Caco-2 (cell line): ENCODE measurements around the gene FBXW7. TPM values are rescaled to one million over a fixed set of nuclear protein-coding genes. Genes with fewer than 3 reads are reported as not detected.

Source experiments
- BruUV-seq: library from RNA; stranded (reverse); fragments of 400-500 nt; replicated peaks from 2 replicates; lab custom pipeline; 2021; lab: Mats Ljungman, UMichigan
- CTCF ChIA-PET: fragments of 300-600 bp; sonication (Branson Sonifier 250); formaldehyde crosslinking; loops from one replicate; lab custom pipeline; 2022; ENCODE audit warnings: antibody characterized with exemption; lab: Charles Lee
- POLR2A ChIA-PET: fragments of 300-600 bp; sonication (Branson Sonifier 250); formaldehyde crosslinking; loops from one replicate; lab custom pipeline; 2022; ENCODE audit warnings: antibody characterized with exemption; lab: Charles Lee
- DNase-seq, 2 experiments: peaks; one replicate each; pipeline versions ENCODE4 v3.0.0 to v3.0.0-alpha.2; 2020 to 2022
- H3K27me3 ChIP-seq: replicated peaks from 2 replicates; pipeline ENCODE4 v1.6.0; 2011; ENCODE audit warnings: low read length; ENCODE audit not compliant: control insufficient read depth, insufficient read depth
- H3K36me3 ChIP-seq: 2 replicates; pipeline ENCODE4 v1.5.1; 2011; ENCODE audit warnings: low read length; ENCODE audit not compliant: control insufficient read depth, insufficient read depth
- H3K4me1 ChIP-seq: fragments of 250-450 bp; sonication (Bioruptor Pico); 2 replicates; pipeline ENCODE4 v1.5.1; 2020; ENCODE audit warnings: mild to moderate bottlenecking
- H3K4me3 ChIP-seq: 2 replicates; pipeline ENCODE4 v1.5.1; 2011; ENCODE audit warnings: low read depth, mild to moderate bottlenecking, control low read depth, low read length
- H3K9me3 ChIP-seq: fragments of 250-450 bp; sonication (Bioruptor Pico); 2 replicates; pipeline ENCODE4 v1.5.1; 2020; ENCODE audit warnings: mild to moderate bottlenecking, moderate library complexity
- H3K27ac Mint-ChIP-seq: one replicate; pipeline ENCODE4 v1.8.0; 2022; ENCODE audit warnings: mixed read lengths; ENCODE audit not compliant: unreplicated experiment
- H3K27me3 Mint-ChIP-seq: one replicate; pipeline ENCODE4 v1.8.0; 2022; ENCODE audit warnings: mixed read lengths; ENCODE audit not compliant: insufficient read depth, unreplicated experiment
- H3K36me3 Mint-ChIP-seq: one replicate; pipeline ENCODE4 v1.8.0; 2022; ENCODE audit warnings: mild to moderate bottlenecking, mixed read lengths; ENCODE audit not compliant: insufficient read depth, unreplicated experiment
- H3K4me1 Mint-ChIP-seq: one replicate; pipeline ENCODE4 v1.8.0; 2022; ENCODE audit warnings: low read depth, mixed read lengths; ENCODE audit not compliant: unreplicated experiment
- H3K4me3 Mint-ChIP-seq: one replicate; pipeline ENCODE4 v1.8.0; 2022; ENCODE audit warnings: mild to moderate bottlenecking, moderate library complexity, mixed read lengths; ENCODE audit not compliant: unreplicated experiment
- H3K9me3 Mint-ChIP-seq: one replicate; pipeline ENCODE4 v1.8.0; 2022; ENCODE audit warnings: mixed read lengths; ENCODE audit not compliant: unreplicated experiment
- intact Hi-C: fragments of 100-400 bp; cut with micrococcal nuclease; formaldehyde crosslinking; loops from one replicate; pipeline ENCODE4 v1.10.0; 2022; ENCODE audit not compliant: unreplicated experiment
- total RNA-seq: library from RNA; stranded (reverse); gene quantifications from 2 replicates; pipeline ENCODE4 v1.2.3, GENCODE V29; 2022
- TF ChIP-seq, protein P1 (sequence below), 2 experiments: fragments of 200-600 bp in 1 of 2; IDR thresholded peaks; 1 replicate in 1 of 2; 2 replicates in 1 of 2; pipeline versions ENCODE4 v1.5.1 to v1.8.0; 2011 to 2022; ENCODE audit warnings: antibody characterized with exemption in 1 of 2, control low read depth in 1 of 2, inconsistent platforms in 1 of 2, low read depth in 1 of 2, low read length in 1 of 2, mild to moderate bottlenecking in 1 of 2, moderate library complexity in 1 of 2; ENCODE audit not compliant: insufficient read depth in 1 of 2, severe bottlenecking in 1 of 2, unreplicated experiment in 1 of 2

FBXW7 gene
- total RNA-seq, 1 experiment from 2014 or later = 34.1 TPM

DNA sequence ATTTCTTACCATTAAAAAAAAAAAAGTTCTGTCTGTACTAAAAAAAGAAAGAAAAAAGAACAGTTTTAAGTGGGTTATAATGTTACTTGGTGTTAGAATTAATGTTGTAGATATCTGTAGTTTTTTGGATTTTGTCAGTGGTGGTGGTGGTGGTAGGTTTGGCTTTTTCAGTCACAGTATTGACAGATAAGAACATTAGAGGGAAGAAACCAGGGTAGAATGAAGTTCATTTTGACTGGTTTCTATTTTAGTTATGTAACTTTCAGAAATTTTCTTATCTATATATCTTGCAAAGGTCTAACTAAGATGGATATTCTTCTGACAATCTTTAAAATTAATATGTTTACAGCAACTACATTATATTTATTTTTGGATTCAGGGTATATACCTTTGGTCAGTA, 105.4 kb downstream of the FBXW7 start:
- intact Hi-C loops = no loop called here
- no peaks in the 10 kb centered on the region for H3K27me3 Mint-ChIP-seq
- DNase-seq = no peak
- Histone ChIP-seq H3K4me1 (peaks cover 53% of the 10 kb centered on the region), H3K4me3 (no peak overlapping the region), H3K27me3 (no peaks in the 10 kb centered on the region), H3K36me3 (no peaks in the 10 kb centered on the region), H3K9me3 (no peaks in the 10 kb centered on the region)
- no peak overlapping the region for H3K4me3 Mint-ChIP-seq
- peak overlapping the region; percentile 66 for H3K27ac Mint-ChIP-seq
- POLR2A ChIA-PET = no interaction called here
- peaks cover 5% of the 10 kb centered on the region for H3K36me3 Mint-ChIP-seq
- peaks cover 34% of the 10 kb centered on the region for H3K4me1 Mint-ChIP-seq
- H3K9me3 Mint-ChIP-seq = no peaks in the 10 kb centered on the region
- no TSS peak for BruUV-seq
- CTCF ChIA-PET = no interaction called here
- TF ChIP-seq, protein P1, sequence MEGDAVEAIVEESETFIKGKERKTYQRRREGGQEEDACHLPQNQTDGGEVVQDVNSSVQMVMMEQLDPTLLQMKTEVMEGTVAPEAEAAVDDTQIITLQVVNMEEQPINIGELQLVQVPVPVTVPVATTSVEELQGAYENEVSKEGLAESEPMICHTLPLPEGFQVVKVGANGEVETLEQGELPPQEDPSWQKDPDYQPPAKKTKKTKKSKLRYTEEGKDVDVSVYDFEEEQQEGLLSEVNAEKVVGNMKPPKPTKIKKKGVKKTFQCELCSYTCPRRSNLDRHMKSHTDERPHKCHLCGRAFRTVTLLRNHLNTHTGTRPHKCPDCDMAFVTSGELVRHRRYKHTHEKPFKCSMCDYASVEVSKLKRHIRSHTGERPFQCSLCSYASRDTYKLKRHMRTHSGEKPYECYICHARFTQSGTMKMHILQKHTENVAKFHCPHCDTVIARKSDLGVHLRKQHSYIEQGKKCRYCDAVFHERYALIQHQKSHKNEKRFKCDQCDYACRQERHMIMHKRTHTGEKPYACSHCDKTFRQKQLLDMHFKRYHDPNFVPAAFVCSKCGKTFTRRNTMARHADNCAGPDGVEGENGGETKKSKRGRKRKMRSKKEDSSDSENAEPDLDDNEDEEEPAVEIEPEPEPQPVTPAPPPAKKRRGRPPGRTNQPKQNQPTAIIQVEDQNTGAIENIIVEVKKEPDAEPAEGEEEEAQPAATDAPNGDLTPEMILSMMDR (IDR thresholded peaks at IDR 0.05; ENCODE audit: insufficient read depth in 1 of 2, low read depth in 1 of 2, low read length in 1 of 2, severe bottlenecking in 1 of 2, unreplicated experiment in 1 of 2) = no peak

DNA sequence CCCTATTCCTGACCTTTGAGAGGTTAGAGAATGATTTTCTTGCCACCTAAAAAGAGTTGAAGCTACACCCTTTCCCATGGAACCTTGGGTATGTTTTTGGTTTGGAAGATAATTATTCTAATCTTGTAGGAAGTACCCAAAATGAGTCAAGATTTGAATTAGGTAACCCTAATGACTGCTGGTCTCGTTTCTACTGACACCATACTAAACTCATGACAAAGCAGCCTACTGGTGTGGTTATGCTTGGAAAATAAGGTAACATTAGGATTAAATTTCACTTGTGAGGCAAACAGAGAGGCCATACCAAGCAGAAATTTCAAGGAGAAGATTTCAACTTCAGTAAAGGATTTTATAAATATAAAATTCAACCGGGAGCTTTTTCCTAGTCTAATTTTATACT, 107.9 kb downstream of the FBXW7 start:
- intact Hi-C loops = no loop called here
- Mint-ChIP-seq H3K36me3 (peaks cover 5% of the 10 kb centered on the region), H3K9me3 (no peaks in the 10 kb centered on the region), H3K4me3 (no peak overlapping the region), H3K4me1 (peaks cover 48% of the 10 kb centered on the region), H3K27me3 (no peaks in the 10 kb centered on the region), H3K27ac (no peak overlapping the region)
- H3K9me3 ChIP-seq = no peaks in the 10 kb centered on the region
- CTCF ChIA-PET = no interaction called here
- POLR2A ChIA-PET = no interaction called here
- no peak for DNase-seq
- peaks cover 68% of the 10 kb centered on the region for H3K4me1 ChIP-seq
- H3K4me3 ChIP-seq = no peak overlapping the region
- TF ChIP-seq, protein P1 (IDR thresholded peaks at IDR 0.05; ENCODE audit: insufficient read depth in 1 of 2, low read depth in 1 of 2, low read length in 1 of 2, severe bottlenecking in 1 of 2, unreplicated experiment in 1 of 2) = no peak
- H3K27me3 ChIP-seq = no peaks in the 10 kb centered on the region
- no peaks in the 10 kb centered on the region for H3K36me3 ChIP-seq
- BruUV-seq = no TSS peak

DNA sequence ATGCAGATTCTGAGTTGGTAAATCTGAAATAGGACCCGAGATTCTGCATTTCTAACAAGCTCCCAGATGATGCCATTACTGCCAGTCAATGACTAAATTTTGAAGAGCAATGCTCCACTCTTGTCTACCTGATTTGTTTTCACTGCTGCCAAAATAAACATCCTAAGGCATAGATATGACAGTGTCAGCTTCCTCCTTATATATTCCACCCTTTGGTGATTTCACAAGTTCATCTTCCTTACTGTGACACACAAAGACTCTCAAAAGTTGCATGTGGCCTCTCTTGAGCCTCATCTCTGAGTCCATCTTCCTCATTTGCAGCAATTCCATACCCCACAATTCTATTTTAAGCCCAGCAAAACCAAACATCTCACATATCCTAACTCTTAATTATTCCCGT, 110.9 kb downstream of the FBXW7 start:
- intact Hi-C loops = no loop called here
- Mint-ChIP-seq H3K4me1 (peaks cover 27% of the 10 kb centered on the region), H3K27ac (peak overlapping the region; percentile 70), H3K4me3 (peak overlapping the region; percentile 23), H3K9me3 (no peaks in the 10 kb centered on the region), H3K27me3 (no peaks in the 10 kb centered on the region), H3K36me3 (peaks cover 5% of the 10 kb centered on the region)
- no peak for DNase-seq
- BruUV-seq = no TSS peak
- TF ChIP-seq, protein P1 (IDR thresholded peaks at IDR 0.05; ENCODE audit: insufficient read depth in 1 of 2, low read depth in 1 of 2, low read length in 1 of 2, severe bottlenecking in 1 of 2, unreplicated experiment in 1 of 2) = no peak
- CTCF ChIA-PET = interaction anchor here (1.6 kb wide), 1 partner anchor 10 kb away, joined by 8 read pairs; no protein-coding TSS in a partner anchor
- Histone ChIP-seq H3K36me3 (no peaks in the 10 kb centered on the region), H3K27me3 (no peaks in the 10 kb centered on the region), H3K4me1 (peaks cover 49% of the 10 kb centered on the region), H3K4me3 (no peak overlapping the region), H3K9me3 (no peaks in the 10 kb centered on the region)
- POLR2A ChIA-PET = no interaction called here
